K562 (cell line): ENCODE data around the gene HDAC6. TPM values are rescaled to one million over a fixed set of nuclear protein-coding genes. Genes with fewer than 3 reads are reported as not detected.

Source experiments
- CBX8 ChIP-seq: fragments of 200-600 bp; sonication (generic); IDR thresholded peaks from 2 replicates; pipeline ENCODE4 v1.6.1; 2012; ENCODE audit warnings: borderline replicate concordance, mixed run types, low read depth, mild to moderate bottlenecking, moderate library complexity, mixed read lengths, low read length, control low read depth, inconsistent platforms; ENCODE audit not compliant: poor library complexity, severe bottlenecking; ENCODE audit errors: extremely low read depth
- CEBPG ChIP-seq, 3 experiments: fragments of 200-800 bp in 1 of 3; sonication (Bioruptor generic) in 1 of 3; sonication (generic) in 1 of 3; formaldehyde crosslinking in 1 of 3; IDR thresholded peaks in 2 of 3; conservative IDR thresholded peaks in 1 of 3; 2 replicates each; pipeline versions ENCODE4 v1.6.1 to v1.8.0; 2016 to 2022; ENCODE audit warnings: missing compliant biosample characterization in 2 of 3, missing genetic modification characterization in 2 of 3, mild to moderate bottlenecking in 1 of 3, missing genetic modification reagents in 1 of 3
- EWSR1 ChIP-seq: fragments of 450-650 bp; IDR thresholded peaks from 2 replicates; pipeline ENCODE4 v1.6.1; 2018; ENCODE audit warnings: borderline replicate concordance, mild to moderate bottlenecking, low read depth, moderate library complexity; ENCODE audit not compliant: partially characterized antibody
- HCFC1 ChIP-seq: IDR thresholded peaks from 2 replicates; pipeline ENCODE4 v1.6.1; 2012; ENCODE audit warnings: low read depth, low read length, improper control_type of control experiment
- L3MBTL2 ChIP-seq: fragments of 450-650 bp; IDR thresholded peaks from 2 replicates; pipeline ENCODE4 v1.6.1; 2016; ENCODE audit warnings: mild to moderate bottlenecking, moderate library complexity
- MCM3 ChIP-seq: fragments of 450-650 bp; IDR thresholded peaks from 2 replicates; pipeline ENCODE4 v1.6.1; 2016
- MTA3 ChIP-seq: fragments of 450-650 bp; formaldehyde crosslinking; IDR thresholded peaks from 2 replicates; pipeline ENCODE4 v1.6.1; 2017; ENCODE audit warnings: mild to moderate bottlenecking, borderline replicate concordance
- RAD51 ChIP-seq: fragments of 450-650 bp; IDR thresholded peaks from 2 replicates; pipeline ENCODE4 v1.7.1; 2016; ENCODE audit warnings: low read depth, mild to moderate bottlenecking, borderline replicate concordance
- RBFOX2 ChIP-seq: fragments of 200-400 bp; formaldehyde crosslinking; IDR thresholded peaks from 2 replicates; pipeline ENCODE4 v1.6.1; 2017; ENCODE audit warnings: low read depth, mild to moderate bottlenecking, low read length, moderate library complexity
- SUPT5H ChIP-seq: fragments of 450-650 bp; IDR thresholded peaks from 2 replicates; pipeline ENCODE4 v1.6.1; 2016
- TARDBP ChIP-seq: fragments of 450-650 bp; IDR thresholded peaks from 2 replicates; pipeline ENCODE4 v1.6.1; 2016
- XRCC4 ChIP-seq: IDR thresholded peaks from one replicate; pipeline ENCODE4 v1.6.1; 2011; ENCODE audit not compliant: insufficient read depth, insufficient read length; ENCODE audit errors: extremely low read depth
- ZNF584 ChIP-seq: fragments of 200-800 bp; sonication (Bioruptor generic); IDR thresholded peaks from 2 replicates; pipeline ENCODE4 v1.6.1; 2016; ENCODE audit warnings: low read depth, mild to moderate bottlenecking, missing genetic modification characterization, missing compliant biosample characterization
- polyA plus RNA-seq, 8 experiments: library from polyadenylated mRNA; depleted of rRNA in 4 of 8; stranded (reverse) in 5 of 8; unstranded in 3 of 8; fragments of >200 nt; fragmentation: Nextera tagmentation in 2 of 8; fragmentation: Illumina TruSeq in 1 of 8; extraction: Ambion mirVana in 2 of 8; extraction: Trizol in 1 of 8; gene quantifications; 2 replicates each; pipeline versions ENCODE4 v1.2.1 to v1.2.3, GENCODE V29; 2011 to 2014; ENCODE audit warnings: inconsistent platforms in 1 of 8, missing spikeins in 1 of 8
- total RNA-seq, 7 experiments: library from RNA; depleted of rRNA in 6 of 7; stranded (reverse); fragments of >200 nt in 6 of 7; fragmentation: Illumina TruSeq in 2 of 7; extraction: Trizol in 2 of 7; gene quantifications; 2 replicates each; pipeline versions ENCODE4 v1.2.1 to v1.2.3, GENCODE V29; 2011 to 2021; ENCODE audit warnings: low replicate concordance in 1 of 7
- TF ChIP-seq, protein P1 (sequence below), 2 experiments: IDR thresholded peaks in 1 of 2; conservative IDR thresholded peaks in 1 of 2; 2 replicates each; pipeline ENCODE4 v1.6.1; 2016; ENCODE audit warnings: low read depth in 2 of 2, mild to moderate bottlenecking in 1 of 2, missing compliant biosample characterization in 1 of 2, missing genetic modification characterization in 1 of 2, moderate library complexity in 1 of 2
- TF ChIP-seq, protein P2 (sequence below): sonication (generic); formaldehyde crosslinking; IDR thresholded peaks from 2 replicates; pipeline ENCODE4 v1.4.0; 2020; ENCODE audit warnings: mild to moderate bottlenecking, missing genetic modification reagents
- TF ChIP-seq, protein P3 (sequence below): sonication (generic); formaldehyde crosslinking; IDR thresholded peaks from 2 replicates; pipeline ENCODE4 v1.9.0; 2022; ENCODE audit warnings: mild to moderate bottlenecking, missing genetic modification reagents
- TF ChIP-seq, protein P4 (sequence below): fragments of 250-450 bp; sonication (Bioruptor Pico); IDR thresholded peaks from 2 replicates; pipeline ENCODE4 v1.5.0; 2021

The HDAC6 gene
- total and polyA plus RNA-seq, 9 of the 15 experiments (the other 6 are each of a cell fraction or from before 2014, with no cell fraction given) = 29.9 to 101 (median 71.2) TPM

DNA sequence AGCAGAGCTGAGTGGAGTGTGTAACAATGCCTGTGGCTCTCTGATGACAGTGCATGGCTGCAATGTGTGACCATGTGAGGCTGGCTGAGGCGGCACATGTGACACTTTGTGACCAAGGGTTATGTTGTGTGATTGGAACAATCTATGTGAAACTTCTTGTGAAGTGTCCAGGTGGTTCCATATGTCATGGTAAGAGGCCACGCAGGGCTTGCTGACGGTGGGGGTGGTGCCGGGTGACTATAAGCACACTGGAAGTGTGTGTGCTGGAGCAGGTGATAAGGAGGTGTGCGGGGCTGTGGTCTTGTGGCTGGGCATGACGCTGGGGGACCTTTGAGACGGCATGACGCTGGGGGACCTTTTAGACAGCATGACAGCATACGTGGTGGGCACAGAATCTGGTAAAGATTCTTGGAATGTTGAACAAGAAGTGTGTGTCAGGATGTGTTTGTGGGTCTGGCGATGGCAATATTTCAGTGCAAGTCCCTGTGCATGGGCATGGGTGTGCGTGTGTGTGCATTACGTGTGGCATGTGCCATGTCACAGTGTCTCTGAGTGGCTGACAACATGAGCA is 7.4 kb upstream of the HDAC6 start (continued):
- TF ChIP-seq, protein P1, sequence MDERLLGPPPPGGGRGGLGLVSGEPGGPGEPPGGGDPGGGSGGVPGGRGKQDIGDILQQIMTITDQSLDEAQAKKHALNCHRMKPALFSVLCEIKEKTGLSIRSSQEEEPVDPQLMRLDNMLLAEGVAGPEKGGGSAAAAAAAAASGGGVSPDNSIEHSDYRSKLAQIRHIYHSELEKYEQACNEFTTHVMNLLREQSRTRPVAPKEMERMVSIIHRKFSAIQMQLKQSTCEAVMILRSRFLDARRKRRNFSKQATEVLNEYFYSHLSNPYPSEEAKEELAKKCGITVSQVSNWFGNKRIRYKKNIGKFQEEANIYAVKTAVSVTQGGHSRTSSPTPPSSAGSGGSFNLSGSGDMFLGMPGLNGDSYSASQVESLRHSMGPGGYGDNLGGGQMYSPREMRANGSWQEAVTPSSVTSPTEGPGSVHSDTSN (CRISPR knock-in tag; IDR thresholded peaks at IDR 0.05; ENCODE audit: low read depth) = no peak
- TF ChIP-seq, protein P1 (tag; conservative IDR thresholded peaks at IDR 0.05; ENCODE audit: low read depth) = no peak
- TF ChIP-seq, protein P2, sequence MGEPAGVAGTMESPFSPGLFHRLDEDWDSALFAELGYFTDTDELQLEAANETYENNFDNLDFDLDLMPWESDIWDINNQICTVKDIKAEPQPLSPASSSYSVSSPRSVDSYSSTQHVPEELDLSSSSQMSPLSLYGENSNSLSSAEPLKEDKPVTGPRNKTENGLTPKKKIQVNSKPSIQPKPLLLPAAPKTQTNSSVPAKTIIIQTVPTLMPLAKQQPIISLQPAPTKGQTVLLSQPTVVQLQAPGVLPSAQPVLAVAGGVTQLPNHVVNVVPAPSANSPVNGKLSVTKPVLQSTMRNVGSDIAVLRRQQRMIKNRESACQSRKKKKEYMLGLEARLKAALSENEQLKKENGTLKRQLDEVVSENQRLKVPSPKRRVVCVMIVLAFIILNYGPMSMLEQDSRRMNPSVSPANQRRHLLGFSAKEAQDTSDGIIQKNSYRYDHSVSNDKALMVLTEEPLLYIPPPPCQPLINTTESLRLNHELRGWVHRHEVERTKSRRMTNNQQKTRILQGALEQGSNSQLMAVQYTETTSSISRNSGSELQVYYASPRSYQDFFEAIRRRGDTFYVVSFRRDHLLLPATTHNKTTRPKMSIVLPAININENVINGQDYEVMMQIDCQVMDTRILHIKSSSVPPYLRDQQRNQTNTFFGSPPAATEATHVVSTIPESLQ (CRISPR knock-in tag) = no peak; the same call in 1 of the 2 replicates
- TF ChIP-seq RAD51 (peak; percentile 46; the same call in 1 of the 2 replicates), XRCC4 (no peak), MTA3 (no peak), HCFC1 (no peak), EWSR1 (no peak), RBFOX2 (peak; percentile 30; the same call in 1 of the 2 replicates), SUPT5H (peak; percentile 78; the same call in 1 of the 2 replicates), L3MBTL2 (peak; percentile 85), CEBPG (CRISPR knock-in tag; IDR thresholded peaks at IDR 0.05) (no peak; the same call in 1 of the 2 replicates), CEBPG (tag; conservative IDR thresholded peaks at IDR 0.05 in 1 of 2, IDR thresholded peaks at IDR 0.05 in 1 of 2) (no peak), CBX8 (no peak), MCM3 (no peak), ZNF584 (no peak), TARDBP (no peak)
- TF ChIP-seq, protein P3, sequence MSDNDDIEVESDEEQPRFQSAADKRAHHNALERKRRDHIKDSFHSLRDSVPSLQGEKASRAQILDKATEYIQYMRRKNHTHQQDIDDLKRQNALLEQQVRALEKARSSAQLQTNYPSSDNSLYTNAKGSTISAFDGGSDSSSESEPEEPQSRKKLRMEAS (CRISPR knock-in tag) = peak; percentile 96
- TF ChIP-seq, protein P4, sequence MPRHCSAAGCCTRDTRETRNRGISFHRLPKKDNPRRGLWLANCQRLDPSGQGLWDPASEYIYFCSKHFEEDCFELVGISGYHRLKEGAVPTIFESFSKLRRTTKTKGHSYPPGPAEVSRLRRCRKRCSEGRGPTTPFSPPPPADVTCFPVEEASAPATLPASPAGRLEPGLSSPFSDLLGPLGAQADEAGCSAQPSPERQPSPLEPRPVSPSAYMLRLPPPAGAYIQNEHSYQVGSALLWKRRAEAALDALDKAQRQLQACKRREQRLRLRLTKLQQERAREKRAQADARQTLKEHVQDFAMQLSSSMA (CRISPR knock-in tag) = no peak
